OCI-LY3 (cell line): ENCODE measurements around the gene HIGD1C.

ENCODE experiments used
- CTCF ChIP-seq: fragments of 200-600, 300-600 bp; sonication (generic); IDR thresholded peaks from 2 replicates; pipeline ENCODE4 v1.5.1; 2014; ENCODE audit warnings: antibody characterized with exemption, low read length, low read depth
- EZH2phosphoT487 ChIP-seq: fragments of 200-600 bp; shearing (Covaris generic); IDR thresholded peaks from 2 replicates; pipeline ENCODE4 v1.6.1; 2018; ENCODE audit warnings: antibody characterized with exemption, mixed run types, low read depth

GRCh38 chr12:50923361-50924130 is 28.8 kb upstream of the HIGD1C start:
- TF ChIP-seq CTCF (no peak), EZH2phosphoT487 (no peak)
